ENCODE data around the gene NECTIN4. TPM values are rescaled to one million over a fixed set of nuclear protein-coding genes. Genes with fewer than 3 reads are reported as not detected.

NECTIN4 gene
- total and polyA plus RNA-seq, 2 experiments from 2014 or later = 0.16 TPM; not detected in 1

- Histone ChIP-seq H3K36me3 (ENCODE audit: insufficient read depth) (no peaks in the 10 kb centered on the region), H3K79me2 (replicated peaks; ENCODE audit: insufficient read depth) (no peaks in the 10 kb centered on the region), H3K9me2 (ENCODE audit: insufficient read depth) (no peaks in the 10 kb centered on the region), H2AFZ (no peak overlapping the region), H3K27me3 (ENCODE audit: insufficient read depth) (no peaks in the 10 kb centered on the region), H3K27ac (ENCODE audit: low read depth) (no peak overlapping the region), H3K4me2 (no peak overlapping the region), H3K4me3 (no peak overlapping the region), H3K4me1 (ENCODE audit: insufficient read depth) (0 out of 2 replicates have a peak, but pooled peaks cover 4% of the 10 kb centered on the region), H4K20me1 (replicated peaks; ENCODE audit: insufficient read depth) (no peaks in the 10 kb centered on the region), H3F3A (replicated peaks; ENCODE audit: low read depth) (no peaks in the 10 kb centered on the region)
- Mint-ChIP-seq H3K27me3 (ENCODE audit: insufficient read depth, low read depth, poor library complexity) (peaks cover 12% of the 10 kb centered on the region), H3K4me3 (no peak overlapping the region), H3K27ac (no peak overlapping the region), H3K9me3 (no peaks in the 10 kb centered on the region), H3K4me1 (peaks cover 5% of the 10 kb centered on the region; the same call in 2 of the 3 replicates), H3K36me3 (ENCODE audit: low read depth) (no peaks in the 10 kb centered on the region)
- DNase-seq (ENCODE audit: low spot score) = peak; percentile 82
- TF ChIP-seq POLR2AphosphoS5 (IDR thresholded peaks at IDR 0.05; ENCODE audit: low read depth) (no peak), CTCF (conservative IDR thresholded peaks at IDR 0.05; ENCODE audit: low read depth in 2 of 2) (peak; percentile 65 to 78)
- peak; percentile 83 for ATAC-seq
Measured at GRCh38 chr1:161071886-161072371, 17.4 kb downstream of the NECTIN4 start.

- Histone ChIP-seq H3K9me2 (ENCODE audit: insufficient read depth) (no peaks in the 10 kb centered on the region), H3K79me2 (replicated peaks; ENCODE audit: insufficient read depth) (no peaks in the 10 kb centered on the region), H3K4me2 (no peak overlapping the region), H4K20me1 (replicated peaks; ENCODE audit: insufficient read depth) (no peaks in the 10 kb centered on the region), H2AFZ (no peak overlapping the region), H3K27me3 (ENCODE audit: insufficient read depth) (no peaks in the 10 kb centered on the region), H3F3A (replicated peaks; ENCODE audit: low read depth) (no peaks in the 10 kb centered on the region), H3K4me3 (no peak overlapping the region), H3K4me1 (ENCODE audit: insufficient read depth) (0 out of 2 replicates have a peak, but pooled peaks cover 4% of the 10 kb centered on the region), H3K36me3 (ENCODE audit: insufficient read depth) (no peaks in the 10 kb centered on the region), H3K27ac (ENCODE audit: low read depth) (no peak overlapping the region)
- Mint-ChIP-seq H3K27ac (no peak overlapping the region), H3K9me3 (no peaks in the 10 kb centered on the region), H3K27me3 (ENCODE audit: insufficient read depth, low read depth, poor library complexity) (peaks cover 14% of the 10 kb centered on the region), H3K4me3 (no peak overlapping the region), H3K4me1 (peaks cover 5% of the 10 kb centered on the region; the same call in 2 of the 3 replicates), H3K36me3 (ENCODE audit: low read depth) (no peaks in the 10 kb centered on the region)
- no peak for TF ChIP-seq CREB1 (CRISPR knock-in tag; IDR thresholded peaks at IDR 0.05; ENCODE audit: low read depth)
- no peak for TF ChIP-seq REST (IDR thresholded peaks at IDR 0.05; ENCODE audit: unreplicated experiment)
- no peak for TF ChIP-seq NANOG (IDR thresholded peaks at IDR 0.05; ENCODE audit: borderline replicate concordance)
- no peak for DNase-seq (ENCODE audit: low spot score)
- ATAC-seq = no peak
Measured at GRCh38 chr1:161070761-161071160, 18.6 kb downstream of the NECTIN4 start.

Measured in GM23338 (cell line).